PFSK-1 (cell line): ENCODE data around the gene TMEM30B.

Experiments
- FOXP2 ChIP-seq: optimal IDR thresholded peaks from 2 replicates; pipeline ENCODE3; 2011; ENCODE audit warnings: borderline replicate concordance, control low read depth, inconsistent platforms; ENCODE audit not compliant: insufficient read depth; ENCODE audit errors: extremely low read length, extremely low read depth
- POLR2AphosphoS5 ChIP-seq: IDR thresholded peaks from 2 replicates; pipeline ENCODE4 v1.6.1; 2012; ENCODE audit warnings: low read depth, mild to moderate bottlenecking, control low read depth, low read length, moderate library complexity
- REST ChIP-seq, 2 experiments: IDR thresholded peaks; 2 replicates each; pipeline versions ENCODE4 v1.6.1 to v1.8.0; 2011 to 2012; ENCODE audit warnings: low read depth in 2 of 2, low read length in 2 of 2, control low read depth in 1 of 2, inconsistent platforms in 1 of 2, mild to moderate bottlenecking in 1 of 2, moderate library complexity in 1 of 2; ENCODE audit not compliant: insufficient read depth in 1 of 2
- SIN3A ChIP-seq: IDR thresholded peaks from 2 replicates; pipeline ENCODE4 v1.6.1; 2012; ENCODE audit warnings: mild to moderate bottlenecking, low read length, moderate library complexity, borderline replicate concordance; ENCODE audit not compliant: insufficient read depth
- TAF1 ChIP-seq: IDR thresholded peaks from 2 replicates; pipeline ENCODE4 v1.6.1; 2012; ENCODE audit warnings: low read length, control low read depth, borderline replicate concordance; ENCODE audit not compliant: insufficient read depth

TMEM30B gene

GRCh38 chr14:61238611-61239245 lies 42.4 kb downstream of the TMEM30B start:
- TF ChIP-seq FOXP2: no peak
- no peak for TF ChIP-seq REST (IDR thresholded peaks at IDR 0.05; ENCODE audit: insufficient read depth in 1 of 2, low read depth in 2 of 2, low read length in 2 of 2)
- TF ChIP-seq SIN3A: no peak
- no peak for TF ChIP-seq TAF1
- no peak for TF ChIP-seq POLR2AphosphoS5

DNA sequence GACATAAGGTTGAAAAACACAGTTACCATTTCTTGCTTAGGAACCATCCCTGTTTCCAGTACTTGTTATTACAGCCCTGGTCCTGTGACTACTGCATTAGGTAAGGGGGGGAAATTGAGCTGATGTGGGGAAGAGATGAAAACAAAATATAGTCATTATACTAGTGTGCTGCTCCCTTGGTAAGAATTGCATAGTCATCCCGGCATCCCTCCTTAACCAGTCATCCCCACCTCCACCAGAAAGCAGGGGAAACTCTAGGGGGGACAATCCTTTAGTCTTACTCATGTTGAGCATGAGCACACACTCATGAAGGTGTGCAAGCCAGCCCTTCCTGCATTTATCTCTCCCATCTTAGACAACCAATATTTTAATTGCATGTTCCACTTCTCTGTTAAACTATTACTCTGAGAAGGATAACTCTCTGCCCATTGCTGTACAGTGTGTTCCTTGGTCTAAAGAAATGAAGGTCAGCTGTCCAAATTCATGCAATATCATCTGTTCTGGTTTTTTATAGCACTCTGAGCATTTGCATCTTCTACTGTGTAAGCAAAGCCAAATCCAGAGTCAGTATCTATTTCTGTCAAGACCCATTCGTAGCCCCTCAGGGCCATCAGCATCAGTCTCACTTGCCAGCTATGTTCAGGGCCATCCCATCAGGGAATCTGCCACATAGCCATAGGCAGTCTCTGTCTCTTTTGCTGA lies 46.8 kb downstream of the TMEM30B start:
- no peak for TF ChIP-seq REST (IDR thresholded peaks at IDR 0.05; ENCODE audit: insufficient read depth in 1 of 2, low read depth in 2 of 2, low read length in 2 of 2)
- no peak for TF ChIP-seq FOXP2
- TF ChIP-seq POLR2AphosphoS5: no peak
- no peak for TF ChIP-seq SIN3A
- no peak for TF ChIP-seq TAF1

- no peak for TF ChIP-seq REST (IDR thresholded peaks at IDR 0.05; ENCODE audit: insufficient read depth in 1 of 2, low read depth in 2 of 2, low read length in 2 of 2)
- no peak for TF ChIP-seq TAF1
- no peak for TF ChIP-seq SIN3A
- no peak for TF ChIP-seq FOXP2
- no peak for TF ChIP-seq POLR2AphosphoS5
Observed at GRCh38 chr14:61233436-61233956, 47.6 kb downstream of the TMEM30B start.

DNA sequence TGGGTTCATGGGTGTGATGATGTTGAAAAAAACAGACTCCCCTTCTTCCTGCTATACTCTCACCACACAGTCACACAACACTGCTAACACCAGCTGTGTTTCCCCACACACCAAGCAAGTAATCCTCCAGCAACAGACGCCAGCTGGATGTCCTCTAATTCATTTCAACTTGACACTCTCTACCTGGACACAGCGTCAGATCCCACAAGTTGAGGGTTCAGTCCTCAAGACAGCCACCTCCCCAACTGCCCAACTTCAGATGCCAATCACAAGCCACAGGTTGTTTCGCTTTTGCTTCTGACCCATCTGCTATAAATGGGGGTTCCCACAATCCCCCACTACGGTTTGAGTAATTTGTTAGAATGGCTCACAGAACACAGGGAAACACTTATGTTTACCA lies 49.3 kb downstream of the TMEM30B start:
- TF ChIP-seq SIN3A (no peak), FOXP2 (no peak), REST (IDR thresholded peaks at IDR 0.05; ENCODE audit: insufficient read depth in 1 of 2, low read depth in 2 of 2, low read length in 2 of 2) (no peak), POLR2AphosphoS5 (no peak), TAF1 (no peak)
